SK-N-SH (cell line): ENCODE results near the gene PSMG3. TPM values are rescaled to one million over a fixed set of nuclear protein-coding genes. Genes with fewer than 3 reads are reported as not detected.

ENCODE experiments used
- CTCF ChIA-PET: fragments of 300-600, 350-600 bp; formaldehyde crosslinking; extraction: SDS; loops from one replicate; lab custom pipeline; 2021; lab: Yijun Ruan, JAX
- POLR2A ChIA-PET: fragments of 350-600 bp; sonication (Branson Sonifier 250); formaldehyde crosslinking; extraction: SDS; loops from one replicate; lab custom pipeline; 2020; ENCODE audit warnings: antibody characterized with exemption, inconsistent platforms; lab: Yijun Ruan, JAX
- DNase-seq: peaks from one replicate; pipeline ENCODE4 v3.0.0; 2012
- H2AFZ ChIP-seq: fragments of 200-600 bp; sonication (generic); 2 replicates; pipeline ENCODE4 v1.8.1; 2016; ENCODE audit warnings: antibody characterized with exemption, mild to moderate bottlenecking, low read depth
- H3F3A ChIP-seq: fragments of 200-600 bp; sonication (generic); replicated peaks from 2 replicates; pipeline ENCODE3; 2016; ENCODE audit warnings: antibody characterized with exemption, mild to moderate bottlenecking; ENCODE audit not compliant: insufficient read depth
- H3K27ac ChIP-seq, 2 experiments: fragments of 200-500 bp in 1 of 2; fragments of 200-600 bp in 1 of 2; sonication (Bioruptor generic) in 1 of 2; sonication (generic), shearing (Covaris generic) in 1 of 2; 2 replicates each; pipeline versions ENCODE4 v1.5.1 to v1.6.1; 2014 to 2016; ENCODE audit warnings: low read depth in 2 of 2, inconsistent platforms in 1 of 2, low read length in 1 of 2, mild to moderate bottlenecking in 1 of 2, mixed read lengths in 1 of 2
- H3K27me3 ChIP-seq: fragments of 200-600 bp; sonication (generic), shearing (Covaris generic); 2 replicates; pipeline ENCODE4 v1.6.1; 2016; ENCODE audit warnings: mixed run types; ENCODE audit not compliant: insufficient read depth
- H3K36me3 ChIP-seq, 2 experiments: fragments of 200-500 bp in 1 of 2; fragments of 200-600 bp in 1 of 2; sonication (Bioruptor generic) in 1 of 2; sonication (generic) in 1 of 2; replicated peaks in 1 of 2; 2 replicates each; pipeline versions ENCODE3 to v1.5.1; 2014 to 2016; ENCODE audit warnings: low read length in 1 of 2, mild to moderate bottlenecking in 1 of 2; ENCODE audit not compliant: insufficient read depth in 2 of 2, control insufficient read depth in 1 of 2
- H3K4me1 ChIP-seq, 2 experiments: fragments of 200-500 bp in 1 of 2; fragments of 200-600 bp in 1 of 2; sonication (Bioruptor generic) in 1 of 2; sonication (generic), shearing (Covaris generic) in 1 of 2; 2 replicates each; pipeline versions ENCODE4 v1.5.1 to v1.6.1; 2014 to 2016; ENCODE audit warnings: low read depth in 1 of 2, low read length in 1 of 2, mixed run types in 1 of 2; ENCODE audit not compliant: insufficient read depth in 2 of 2, control insufficient read depth in 1 of 2
- H3K4me2 ChIP-seq: fragments of 200-600 bp; sonication (generic), shearing (Covaris generic); 2 replicates; pipeline ENCODE4 v1.6.1; 2017; ENCODE audit warnings: mixed run types
- H3K4me3 ChIP-seq, 2 experiments: fragments of 200-500 bp in 1 of 2; fragments of 200-600 bp in 1 of 2; sonication (Bioruptor generic) in 1 of 2; sonication (generic), shearing (Covaris generic) in 1 of 2; 2 replicates each; pipeline versions ENCODE4 v1.5.1 to v1.8.1; 2014 to 2016; ENCODE audit warnings: low read depth in 2 of 2, inconsistent platforms in 1 of 2, low read length in 1 of 2, mild to moderate bottlenecking in 1 of 2, mixed read lengths in 1 of 2, moderate library complexity in 1 of 2
- H3K79me2 ChIP-seq: fragments of 200-600 bp; sonication (generic); 2 replicates; pipeline ENCODE4 v1.8.1; 2017; ENCODE audit warnings: mild to moderate bottlenecking; ENCODE audit not compliant: insufficient read depth
- H3K9ac ChIP-seq: fragments of 200-600 bp; sonication (generic); 2 replicates; pipeline ENCODE4 v1.6.1; 2017; ENCODE audit warnings: mixed run types
- H3K9me2 ChIP-seq: fragments of 200-600 bp; sonication (generic); 2 replicates; pipeline ENCODE4 v1.6.1; 2017; ENCODE audit warnings: mixed run types
- H3K9me3 ChIP-seq: fragments of 200-600 bp; sonication (generic); 2 replicates; pipeline ENCODE4 v1.6.1; 2017; ENCODE audit warnings: mixed run types, mild to moderate bottlenecking, moderate library complexity
- H4K20me1 ChIP-seq: fragments of 200-600 bp; sonication (generic); 2 replicates; pipeline ENCODE4 v1.6.1; 2017; ENCODE audit warnings: mild to moderate bottlenecking, mixed run types; ENCODE audit not compliant: insufficient read depth
- CHD2 ChIP-seq: fragments of 150-350 bp; IDR thresholded peaks from 2 replicates; pipeline ENCODE4 v1.6.1; 2018; ENCODE audit warnings: low read length; ENCODE audit not compliant: partially characterized antibody
- EP300 ChIP-seq, 2 experiments: IDR thresholded peaks; 2 replicates each; pipeline versions ENCODE4 v1.4.0 to v1.6.1; 2012; ENCODE audit warnings: borderline replicate concordance in 1 of 2, low read depth in 1 of 2, low read length in 1 of 2
- FOSL2 ChIP-seq: IDR thresholded peaks from 2 replicates; pipeline ENCODE4 v1.4.0; 2012; ENCODE audit warnings: low read depth, mild to moderate bottlenecking, moderate library complexity, borderline replicate concordance
- FOXJ3 ChIP-seq: sonication (generic); formaldehyde crosslinking; IDR thresholded peaks from 2 replicates; pipeline ENCODE4 v1.5.1; 2020; ENCODE audit warnings: mild to moderate bottlenecking, missing genetic modification reagents
- FOXM1 ChIP-seq: IDR thresholded peaks from 2 replicates; pipeline ENCODE4 v1.4.0; 2012; ENCODE audit warnings: low read depth, mild to moderate bottlenecking
- GATA2 ChIP-seq: sonication (generic); formaldehyde crosslinking; IDR thresholded peaks from 2 replicates; pipeline ENCODE4 v1.5.0; 2020; ENCODE audit warnings: mild to moderate bottlenecking, missing genetic modification reagents
- IRF3 ChIP-seq: fragments of 150-350 bp; IDR thresholded peaks from 2 replicates; pipeline ENCODE4 v1.6.1; 2016; ENCODE audit warnings: mild to moderate bottlenecking, low read depth, low read length
- MAX ChIP-seq: IDR thresholded peaks from 2 replicates; pipeline ENCODE4 v1.4.0; 2012; ENCODE audit warnings: low read depth
- MEF2A ChIP-seq: IDR thresholded peaks from 2 replicates; pipeline ENCODE4 v1.4.0; 2012; ENCODE audit warnings: low read depth, borderline replicate concordance
- MXI1 ChIP-seq: IDR thresholded peaks from 2 replicates; pipeline ENCODE4 v1.6.1; 2012; ENCODE audit warnings: mild to moderate bottlenecking, low read depth, low read length, improper control_type of control experiment
- NRF1 ChIP-seq: IDR thresholded peaks from 2 replicates; pipeline ENCODE4 v1.6.1; 2012; ENCODE audit warnings: low read depth, mild to moderate bottlenecking, low read length
- RCOR1 ChIP-seq: fragments of 150-350 bp; IDR thresholded peaks from 2 replicates; pipeline ENCODE4 v1.6.1; 2017; ENCODE audit warnings: antibody characterized with exemption, low read length
- REST ChIP-seq: IDR thresholded peaks from 2 replicates; pipeline ENCODE4 v1.6.1; 2012; ENCODE audit warnings: mild to moderate bottlenecking, low read depth, low read length, moderate library complexity
- SIN3A ChIP-seq: IDR thresholded peaks from 2 replicates; pipeline ENCODE4 v1.6.1; 2012; ENCODE audit warnings: low read depth, mild to moderate bottlenecking, low read length, moderate library complexity, borderline replicate concordance
- TCF12 ChIP-seq: IDR thresholded peaks from 2 replicates; pipeline ENCODE4 v1.4.0; 2012
- TEAD4 ChIP-seq: IDR thresholded peaks from 2 replicates; pipeline ENCODE4 v1.4.0; 2012; ENCODE audit warnings: mild to moderate bottlenecking, borderline replicate concordance; ENCODE audit not compliant: insufficient read depth
- USF1 ChIP-seq: IDR thresholded peaks from 2 replicates; pipeline ENCODE4 v1.4.0; 2012; ENCODE audit warnings: low read depth, borderline replicate concordance
- YY1 ChIP-seq: IDR thresholded peaks from 2 replicates; pipeline ENCODE4 v1.4.0; 2012; ENCODE audit warnings: low read depth, mild to moderate bottlenecking
- WGBS: methylation state at CpG from one replicate; pipeline ENCODE4 v1.1.6; 2017; ENCODE audit warnings: low lambda C conversion rate; 5-methylcytosine and 5-hydroxymethylcytosine counted together
- polyA plus RNA-seq, 3 experiments: library from polyadenylated mRNA; depleted of rRNA; stranded (reverse); fragments of >200 nt; gene quantifications; 2 replicates each; pipeline ENCODE4 v1.2.3, GENCODE V29; 2012
- TF ChIP-seq, protein P1 (sequence below): fragments of 200-600 bp; sonication (generic); IDR thresholded peaks from 2 replicates; pipeline ENCODE4 v1.6.1; 2017; ENCODE audit warnings: antibody characterized with exemption, mild to moderate bottlenecking, moderate library complexity

The PSMG3 gene
- polyA plus RNA-seq, 1 of the 3 experiments (the other 2 are of a cell fraction) = 109 TPM

DNA sequence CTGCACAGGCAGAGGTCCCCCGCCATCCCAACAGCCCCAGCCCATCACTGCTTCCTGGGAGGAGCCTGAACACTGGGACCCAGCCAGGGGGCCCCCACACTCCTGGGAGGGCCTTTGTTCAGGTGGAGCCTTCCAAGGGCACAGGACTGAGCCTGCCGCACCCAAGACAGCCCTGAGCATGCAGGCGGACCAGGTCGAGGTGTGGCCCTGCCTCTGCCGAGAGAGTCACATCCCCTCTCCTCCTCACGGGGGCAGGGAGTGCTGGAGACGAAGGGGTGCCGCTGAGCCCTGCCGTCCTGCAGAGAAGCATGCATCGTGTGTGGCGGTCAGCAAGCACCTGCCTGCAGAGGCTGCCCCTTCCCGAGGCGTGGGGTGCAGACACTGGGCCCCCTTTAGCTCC lies 46.6 kb downstream of the PSMG3 start:
- Histone ChIP-seq H3K27ac (no peak overlapping the region), H2AFZ (no peak overlapping the region), H4K20me1 (no peaks in the 10 kb centered on the region), H3K79me2 (no peaks in the 10 kb centered on the region), H3K9ac (no peak overlapping the region), H3K36me3 (no peaks in the 10 kb centered on the region), H3K9me2 (no peaks in the 10 kb centered on the region), H3F3A (peaks cover 6% of the 10 kb centered on the region), H3K4me2 (no peak overlapping the region), H3K4me1 (peaks cover 3 to 7% of the 10 kb centered on the region in 2 experiments; a peak in 2 of 4 replicates), H3K4me3 (no peak overlapping the region), H3K9me3 (no peaks in the 10 kb centered on the region), H3K27me3 (no peaks in the 10 kb centered on the region)
- no peak for DNase-seq
- POLR2A ChIA-PET = no interaction called here
- CTCF ChIA-PET = interaction anchor here (1.0 to 1.2 kb wide), 3 partner anchors 18 to 686 kb away, joined by 3 read pairs; no protein-coding TSS in a partner anchor
- no peak for TF ChIP-seq CHD2
- no peak for TF ChIP-seq IRF3
- TF ChIP-seq SIN3A = no peak
- no peak for TF ChIP-seq YY1
- TF ChIP-seq USF1 = no peak
- no peak for TF ChIP-seq EP300 (IDR thresholded peaks at IDR 0.05; ENCODE audit: borderline replicate concordance in 1 of 2, low read depth in 1 of 2, low read length in 1 of 2)
- no peak for TF ChIP-seq NRF1
- no peak for TF ChIP-seq TEAD4
- no peak for TF ChIP-seq GATA2 (CRISPR knock-in tag)
- TF ChIP-seq REST = no peak
- no peak for TF ChIP-seq FOSL2
- TF ChIP-seq MEF2A = no peak
- TF ChIP-seq FOXM1 = no peak
- no peak for TF ChIP-seq TCF12
- TF ChIP-seq FOXJ3 = no peak
- TF ChIP-seq, protein P1, sequence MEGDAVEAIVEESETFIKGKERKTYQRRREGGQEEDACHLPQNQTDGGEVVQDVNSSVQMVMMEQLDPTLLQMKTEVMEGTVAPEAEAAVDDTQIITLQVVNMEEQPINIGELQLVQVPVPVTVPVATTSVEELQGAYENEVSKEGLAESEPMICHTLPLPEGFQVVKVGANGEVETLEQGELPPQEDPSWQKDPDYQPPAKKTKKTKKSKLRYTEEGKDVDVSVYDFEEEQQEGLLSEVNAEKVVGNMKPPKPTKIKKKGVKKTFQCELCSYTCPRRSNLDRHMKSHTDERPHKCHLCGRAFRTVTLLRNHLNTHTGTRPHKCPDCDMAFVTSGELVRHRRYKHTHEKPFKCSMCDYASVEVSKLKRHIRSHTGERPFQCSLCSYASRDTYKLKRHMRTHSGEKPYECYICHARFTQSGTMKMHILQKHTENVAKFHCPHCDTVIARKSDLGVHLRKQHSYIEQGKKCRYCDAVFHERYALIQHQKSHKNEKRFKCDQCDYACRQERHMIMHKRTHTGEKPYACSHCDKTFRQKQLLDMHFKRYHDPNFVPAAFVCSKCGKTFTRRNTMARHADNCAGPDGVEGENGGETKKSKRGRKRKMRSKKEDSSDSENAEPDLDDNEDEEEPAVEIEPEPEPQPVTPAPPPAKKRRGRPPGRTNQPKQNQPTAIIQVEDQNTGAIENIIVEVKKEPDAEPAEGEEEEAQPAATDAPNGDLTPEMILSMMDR = no peak
- TF ChIP-seq MAX = no peak
- TF ChIP-seq MXI1 = no peak
- no peak for TF ChIP-seq RCOR1
- WGBS = 84% methylated on average over 5 of the region's 13 CpGs
